HG03457 (cell line): Measurements from ENCODE around the gene P2RX6.

Experiments used
- ATAC-seq: cut with Tn5 transposase; IDR thresholded peaks from one replicate; pipeline ENCODE4 v1.9.1; 2021; ENCODE audit warnings: moderate number of reproducible peaks; ENCODE audit not compliant: unreplicated experiment

The P2RX6 gene

DNA sequence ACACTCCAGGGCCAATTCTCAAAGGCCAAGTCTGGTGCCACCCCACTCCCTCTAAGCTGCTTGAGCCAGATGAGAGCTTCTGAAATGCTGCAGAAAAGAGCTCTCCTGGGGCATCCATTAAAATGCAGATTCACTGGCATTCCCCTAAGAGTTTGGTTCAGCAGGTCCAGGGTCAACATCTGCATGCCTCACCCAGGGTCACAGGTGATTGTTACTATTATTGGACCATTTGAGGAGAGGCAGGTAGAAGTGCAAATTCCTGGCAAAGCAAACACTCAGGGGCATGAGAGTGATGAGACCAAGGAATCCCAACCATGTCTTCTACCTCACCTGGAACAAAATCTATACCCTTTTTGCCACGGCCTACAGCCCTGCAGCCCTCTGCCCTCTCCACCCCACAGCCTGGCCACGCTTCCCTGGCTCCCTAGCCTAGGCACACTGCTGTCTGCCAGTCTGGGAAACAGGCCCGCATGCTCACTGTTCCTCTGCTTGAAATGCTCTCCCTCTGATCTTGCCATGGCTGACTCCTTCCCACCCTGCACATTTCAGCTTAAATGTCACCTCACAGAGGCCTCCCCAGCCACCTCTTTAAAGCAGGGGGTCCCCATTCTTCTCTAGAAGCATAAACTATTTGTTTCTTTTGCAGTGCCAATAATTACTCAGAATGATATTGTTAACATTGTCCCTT, 4.4 kb upstream of the P2RX6 start:
- ATAC-seq = no peak

DNA sequence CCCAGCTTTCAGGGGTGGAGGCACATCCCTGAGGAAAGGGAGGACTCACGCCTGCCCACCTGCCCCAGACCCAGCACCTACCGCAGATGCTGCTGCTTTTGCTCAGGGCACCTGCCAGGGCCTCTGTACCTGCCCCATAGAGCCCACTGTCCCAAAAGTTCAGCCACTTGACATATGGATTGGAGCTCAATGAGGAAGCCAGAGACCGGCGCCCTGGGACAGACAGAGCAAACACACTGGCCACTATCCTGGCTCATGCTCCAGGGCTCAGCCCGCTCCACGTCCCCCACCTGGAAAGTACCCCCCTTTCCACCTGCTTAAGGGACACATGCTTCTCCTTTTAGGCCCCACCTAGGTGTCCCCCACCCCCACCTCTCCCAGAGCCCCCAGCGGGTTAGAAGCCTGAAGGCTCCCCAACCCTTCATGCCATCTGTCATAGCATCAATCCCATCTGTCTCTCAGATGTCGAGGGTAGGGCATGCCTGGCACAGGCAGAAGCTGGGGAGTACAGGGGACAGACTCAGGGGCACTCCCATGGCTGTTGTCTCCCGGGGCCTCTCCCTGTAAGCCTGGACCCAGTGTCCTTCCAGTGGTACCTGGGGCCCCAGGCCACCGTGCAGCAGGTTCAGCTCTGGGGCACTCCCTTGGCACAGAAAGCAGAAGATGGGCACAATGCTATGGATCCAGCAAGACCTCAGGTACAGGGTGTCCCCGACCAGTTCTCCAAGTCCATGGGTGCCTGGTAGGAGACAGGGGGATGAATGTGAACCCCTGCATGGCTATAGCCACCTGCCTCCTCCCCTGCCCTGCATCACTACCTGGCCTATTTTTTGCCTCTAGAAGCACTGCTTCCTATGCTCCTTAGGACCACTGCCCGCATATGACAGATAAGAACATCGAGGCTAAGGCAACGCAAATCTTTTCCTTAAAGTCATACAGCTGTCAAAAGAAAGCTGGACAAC, 2.2 kb upstream of the P2RX6 start:
- no peak for ATAC-seq

DNA sequence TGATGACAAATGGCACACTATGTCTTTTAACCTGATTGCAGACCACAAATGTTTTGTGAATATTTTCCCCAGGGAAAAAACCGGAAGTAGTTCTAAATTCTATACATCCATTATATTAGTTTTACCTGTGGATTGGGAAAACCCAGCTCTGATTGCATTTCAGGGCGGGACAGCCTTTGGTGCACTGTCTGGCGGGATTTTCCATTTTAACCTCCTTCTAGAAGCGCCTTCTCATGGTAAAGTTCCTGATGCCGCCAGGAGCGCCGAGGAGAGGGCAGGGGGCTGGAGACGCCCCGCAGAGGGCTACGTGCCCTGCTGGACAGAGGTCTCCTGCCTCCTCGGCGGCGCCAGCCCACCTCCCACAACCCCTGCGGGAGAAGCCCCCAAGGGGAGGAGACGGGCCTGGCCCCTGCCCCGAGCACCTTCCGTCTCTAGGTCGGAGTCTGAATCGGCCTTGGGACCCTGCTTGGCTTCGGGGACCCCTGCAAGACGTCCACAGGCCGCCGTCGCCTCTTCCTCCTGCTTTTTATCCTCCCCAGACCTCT, 1.2 kb upstream of the P2RX6 start:
- no peak for ATAC-seq

DNA sequence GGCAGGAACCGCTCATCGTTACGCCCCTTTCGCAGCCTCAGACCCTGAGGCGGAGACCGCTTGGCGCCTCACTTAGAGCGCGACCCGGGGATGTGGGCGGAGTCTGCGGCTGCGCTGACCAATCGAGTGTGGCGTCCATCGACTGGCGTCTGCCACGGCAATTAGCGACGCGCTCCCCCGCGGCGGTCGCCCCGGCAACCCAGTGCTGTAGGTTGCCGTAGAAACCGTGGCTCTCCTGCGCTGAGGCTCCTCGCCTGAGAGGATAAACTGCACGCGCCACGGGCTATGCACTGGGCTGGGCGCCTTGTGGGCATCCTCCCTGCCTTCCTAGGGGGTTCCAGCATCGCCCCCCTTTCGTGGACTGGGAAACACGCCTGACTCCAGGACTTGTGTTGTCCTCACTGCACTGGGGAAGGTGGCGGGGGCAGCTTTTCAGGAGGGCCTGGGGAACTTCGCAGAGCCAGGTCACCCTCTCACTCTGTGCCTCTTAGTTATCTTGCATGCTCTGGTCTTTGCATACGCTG, 701 bp upstream of the P2RX6 start:
- ATAC-seq = peak; percentile 75

DNA sequence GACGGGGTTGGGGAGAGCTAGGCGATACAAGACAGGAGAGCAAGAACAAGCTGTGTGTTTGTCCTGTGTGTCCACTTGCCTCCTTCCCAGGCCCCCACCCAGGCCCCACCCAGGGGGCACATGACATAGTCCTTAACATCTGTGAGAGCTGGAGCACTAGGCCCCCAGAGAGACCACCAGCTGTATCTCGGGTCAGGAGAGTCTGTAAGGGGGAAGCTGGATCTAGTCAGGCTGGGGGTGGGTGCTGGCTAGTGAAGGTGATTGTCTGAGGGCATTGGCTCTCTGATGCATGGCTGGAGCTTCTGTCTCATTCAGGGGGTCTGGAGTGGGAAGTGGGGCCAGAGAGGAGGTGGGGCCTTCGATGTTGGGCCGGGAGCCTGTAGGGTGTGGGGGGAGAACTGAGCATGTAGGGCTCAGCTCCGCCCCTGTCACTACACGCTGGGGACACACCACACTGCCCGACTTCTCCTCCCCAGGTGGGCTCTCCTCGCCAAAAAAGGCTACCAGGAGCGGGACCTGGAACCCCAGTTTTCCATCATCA, 571 bp downstream of the P2RX6 start:
- no peak for ATAC-seq

DNA sequence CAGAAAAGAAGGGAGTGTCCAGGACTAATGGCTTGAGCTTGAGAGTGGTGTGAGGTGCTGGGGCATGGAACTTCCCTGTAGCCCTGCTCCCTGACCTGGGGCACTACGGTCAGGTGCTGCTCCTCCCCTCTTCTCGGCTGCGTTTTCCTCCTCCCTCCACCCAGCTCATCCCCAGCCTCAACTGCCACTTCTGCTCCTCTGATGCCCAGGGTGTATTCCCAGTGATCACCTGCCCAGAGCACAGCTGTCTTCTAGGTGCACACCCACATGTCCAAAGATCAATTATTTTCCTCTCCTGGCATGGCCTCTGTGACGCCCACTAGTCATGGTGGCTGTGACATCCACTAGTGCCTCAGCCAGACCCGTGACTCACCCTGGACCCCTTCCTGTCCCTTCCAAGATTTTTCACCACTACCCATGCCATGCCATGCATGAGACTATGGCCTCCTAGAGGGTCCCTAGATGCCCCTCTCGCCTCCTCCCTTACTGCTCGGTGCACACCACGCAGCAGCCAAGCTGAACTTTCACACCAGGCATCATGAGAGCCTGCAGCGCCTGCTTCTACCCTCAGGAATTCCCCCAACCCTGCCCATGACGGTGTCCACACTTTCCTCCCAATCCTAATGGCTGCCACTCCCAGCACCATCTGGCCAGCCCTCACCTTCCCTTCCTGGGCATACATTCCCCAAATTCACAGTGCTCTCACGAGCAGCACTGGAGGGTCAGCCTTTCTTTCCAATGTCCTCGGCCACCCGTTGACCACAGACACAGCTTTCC, 1.9 kb downstream of the P2RX6 start:
- ATAC-seq = no peak

DNA sequence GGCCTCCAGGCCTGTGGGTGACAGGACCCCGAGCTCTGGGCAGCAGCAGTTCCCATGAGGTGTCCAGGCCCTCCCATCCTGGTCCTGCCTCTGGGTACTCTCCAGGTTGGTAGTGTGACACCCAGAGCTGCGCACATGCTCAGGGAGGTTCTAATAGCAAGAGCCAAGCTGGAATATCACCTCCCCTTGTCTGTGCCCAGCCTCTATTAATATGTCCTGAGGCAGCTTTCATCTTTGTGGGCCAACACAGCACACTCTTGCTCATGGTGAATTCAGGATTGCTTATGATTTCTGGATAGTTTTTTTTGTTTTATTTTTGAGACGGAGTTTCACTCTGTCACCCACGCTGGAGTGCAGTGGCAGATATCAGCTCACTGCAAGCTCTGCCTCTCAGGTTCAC, 3.3 kb downstream of the P2RX6 start:
- no peak for ATAC-seq

DNA sequence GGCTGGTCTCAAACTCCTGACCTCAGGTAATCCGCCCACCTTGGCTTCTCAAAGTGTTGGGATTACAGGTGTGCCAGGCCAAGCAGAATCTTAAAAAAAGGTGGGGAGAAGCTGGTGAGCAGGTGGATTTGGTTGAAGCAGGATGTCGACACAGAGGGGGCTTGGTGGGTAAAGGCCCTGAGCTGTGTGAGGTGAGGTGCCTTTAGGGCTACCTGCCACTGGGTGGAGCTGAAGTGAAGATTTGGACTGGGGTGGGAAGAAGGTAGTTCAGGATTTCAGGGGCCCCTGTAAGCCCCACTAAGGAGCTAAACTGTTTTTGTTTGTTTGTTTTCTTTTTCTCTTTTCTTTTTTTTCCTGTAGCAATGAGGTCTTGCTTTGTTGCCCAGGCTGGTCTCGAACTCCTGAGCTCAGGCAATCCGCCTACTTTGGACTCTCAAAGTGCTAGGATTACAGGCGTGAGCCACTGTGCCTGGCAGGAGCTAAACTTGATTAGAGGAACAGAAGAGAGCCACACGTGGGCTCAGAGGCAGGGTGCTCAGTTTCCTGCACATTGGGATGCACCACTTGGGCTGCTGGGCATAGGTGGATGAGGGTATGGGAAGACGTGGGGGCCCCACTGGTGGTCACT, 6.0 kb downstream of the P2RX6 start:
- no peak for ATAC-seq

DNA sequence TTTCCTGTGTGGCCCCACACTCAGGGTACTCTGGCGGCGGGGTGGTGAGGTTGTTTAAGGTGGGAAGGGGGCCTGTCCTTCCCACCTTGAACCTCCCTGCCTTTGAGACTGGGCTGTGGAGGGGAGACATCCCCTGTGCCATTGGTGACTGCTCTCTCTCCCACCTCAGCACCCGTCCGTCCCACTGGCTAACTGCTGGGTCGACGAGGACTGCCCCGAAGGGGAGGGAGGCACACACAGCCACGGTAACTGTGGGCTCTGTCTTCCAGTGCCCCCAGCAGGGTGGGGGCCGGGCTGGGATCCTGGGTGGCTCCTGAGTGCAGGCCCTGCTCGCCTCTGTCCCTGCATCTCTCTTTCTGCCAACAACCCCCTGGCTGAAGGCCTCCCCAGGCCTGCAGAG, 7.5 kb downstream of the P2RX6 start:
- no peak for ATAC-seq

DNA sequence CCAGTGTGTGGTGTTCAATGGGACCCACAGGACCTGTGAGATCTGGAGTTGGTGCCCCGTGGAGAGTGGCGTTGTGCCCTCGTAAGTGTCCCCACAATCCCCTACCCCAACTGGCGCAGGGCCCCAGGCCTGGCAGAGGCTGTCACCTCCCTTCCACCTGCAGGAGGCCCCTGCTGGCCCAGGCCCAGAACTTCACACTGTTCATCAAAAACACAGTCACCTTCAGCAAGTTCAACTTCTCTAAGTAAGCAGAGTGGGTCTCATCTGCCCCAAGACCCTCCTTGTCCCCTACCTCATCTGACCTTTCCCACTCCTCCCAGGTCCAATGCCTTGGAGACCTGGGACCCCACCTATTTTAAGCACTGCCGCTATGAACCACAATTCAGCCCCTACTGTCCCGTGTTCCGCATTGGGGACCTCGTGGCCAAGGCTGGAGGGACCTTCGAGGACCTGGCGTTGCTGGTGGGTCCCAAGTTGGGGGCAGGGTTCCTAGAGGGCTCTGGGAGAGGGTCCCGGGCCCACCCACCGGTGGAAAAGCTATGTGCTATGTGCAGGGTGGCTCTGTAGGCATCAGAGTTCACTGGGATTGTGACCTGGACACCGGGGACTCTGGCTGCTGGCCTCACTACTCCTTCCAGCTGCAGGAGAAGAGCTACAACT, 8.1 kb downstream of the P2RX6 start:
- no peak for ATAC-seq

DNA sequence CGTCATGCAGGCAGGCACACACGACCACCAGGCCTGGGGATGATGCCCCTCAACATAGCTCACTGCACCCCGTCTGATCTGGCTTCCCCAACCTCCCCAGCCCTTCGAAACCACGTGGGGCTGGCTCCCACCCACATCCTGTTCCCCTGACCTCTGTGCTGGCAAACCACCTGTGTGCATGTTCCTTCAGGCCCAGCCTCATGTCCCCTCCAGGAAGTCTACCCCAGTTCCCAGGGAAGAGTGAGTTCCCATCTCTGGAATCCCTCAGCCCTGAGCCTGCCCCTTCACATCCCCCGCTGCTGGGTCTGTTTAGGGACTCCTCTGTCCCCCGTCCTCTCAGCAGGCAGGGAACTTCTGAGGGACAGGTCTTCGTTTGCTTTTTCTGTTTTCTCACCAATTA, 10.3 kb downstream of the P2RX6 start:
- no peak for ATAC-seq

DNA sequence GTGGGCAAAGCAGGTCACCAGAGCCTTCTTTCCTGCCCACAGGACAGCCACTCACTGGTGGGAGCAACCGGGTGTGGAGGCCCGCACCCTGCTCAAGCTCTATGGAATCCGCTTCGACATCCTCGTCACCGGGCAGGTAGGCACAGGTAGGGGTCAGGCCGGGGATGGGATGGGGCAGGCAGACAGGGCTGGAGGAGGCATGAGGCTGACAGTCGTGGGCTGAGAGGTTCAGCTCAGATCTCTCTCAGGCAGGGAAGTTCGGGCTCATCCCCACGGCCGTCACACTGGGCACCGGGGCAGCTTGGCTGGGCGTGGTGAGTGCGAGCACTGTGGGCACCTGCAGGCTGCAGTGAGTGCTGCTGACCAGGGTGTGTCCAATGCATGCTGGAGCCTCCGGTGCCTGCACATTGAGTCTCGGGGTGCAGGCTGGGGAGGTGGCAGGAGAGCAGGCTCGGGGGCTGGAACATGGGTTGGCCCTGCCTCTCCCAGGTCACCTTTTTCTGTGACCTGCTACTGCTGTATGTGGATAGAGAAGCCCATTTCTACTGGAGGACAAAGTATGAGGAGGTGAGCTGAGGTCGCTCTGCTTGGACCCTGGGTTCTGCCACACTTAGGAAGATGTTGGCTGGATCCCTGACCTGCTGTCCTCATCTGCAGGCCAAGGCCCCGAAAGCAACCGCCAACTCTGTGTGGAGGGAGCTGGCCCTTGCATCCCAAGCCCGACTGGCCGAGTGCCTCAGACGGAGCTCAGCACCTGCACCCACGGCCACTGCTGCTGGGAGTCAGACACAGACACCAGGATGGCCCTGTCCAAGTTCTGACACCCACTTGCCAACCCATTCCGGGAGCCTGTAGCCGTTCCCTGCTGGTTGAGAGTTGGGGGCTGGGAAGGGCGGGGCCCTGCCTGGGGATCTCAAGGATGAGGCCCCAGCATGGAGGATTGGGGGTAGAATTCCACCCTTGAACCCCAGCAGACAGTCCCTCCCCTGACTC, 11.1 kb downstream of the P2RX6 start:
- no peak for ATAC-seq

DNA sequence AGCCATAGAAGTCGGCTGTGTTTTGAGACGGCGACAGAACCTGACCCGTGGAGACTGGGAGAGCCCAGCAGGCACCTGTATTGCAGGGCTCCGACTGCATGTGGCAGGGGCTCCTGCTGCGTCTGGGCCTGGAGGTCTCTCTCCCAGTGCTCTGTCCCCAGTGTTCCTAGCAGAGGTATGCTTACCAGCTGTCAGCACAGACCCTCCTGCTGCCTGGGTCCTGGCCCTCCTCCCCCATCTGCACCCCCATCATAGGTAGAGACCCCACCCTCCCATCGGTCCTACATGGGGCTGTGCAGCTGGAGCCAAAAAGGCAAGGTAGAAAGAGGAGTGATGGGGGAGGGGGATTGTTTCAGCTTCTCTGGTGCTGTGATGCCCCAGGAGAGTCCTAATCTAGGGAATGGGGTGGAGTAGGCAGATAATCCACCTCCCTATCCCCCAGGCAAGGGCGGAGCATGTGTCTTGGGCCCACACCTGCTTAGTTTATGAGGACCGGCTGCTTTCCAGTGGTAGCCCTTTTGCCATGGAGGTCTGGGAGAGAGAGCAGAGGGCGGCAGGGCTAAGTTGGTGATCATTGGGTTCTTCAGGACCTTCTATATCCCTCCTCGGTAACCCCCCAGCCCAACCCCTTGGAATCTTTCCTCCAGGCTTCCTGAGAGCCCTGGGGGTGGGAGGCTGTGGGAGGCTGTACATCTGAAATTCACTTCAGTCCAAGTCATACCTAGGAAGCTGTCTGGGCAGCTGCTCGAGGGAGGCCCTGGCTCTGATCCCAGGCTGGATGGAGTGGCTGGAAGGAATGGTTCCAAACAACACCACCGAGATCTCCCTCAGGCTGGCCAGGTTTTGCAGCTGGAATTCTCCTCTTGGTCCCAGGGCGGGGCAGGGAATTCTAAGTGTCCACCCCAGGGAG, 12.1 kb downstream of the P2RX6 start:
- ATAC-seq = no peak

DNA sequence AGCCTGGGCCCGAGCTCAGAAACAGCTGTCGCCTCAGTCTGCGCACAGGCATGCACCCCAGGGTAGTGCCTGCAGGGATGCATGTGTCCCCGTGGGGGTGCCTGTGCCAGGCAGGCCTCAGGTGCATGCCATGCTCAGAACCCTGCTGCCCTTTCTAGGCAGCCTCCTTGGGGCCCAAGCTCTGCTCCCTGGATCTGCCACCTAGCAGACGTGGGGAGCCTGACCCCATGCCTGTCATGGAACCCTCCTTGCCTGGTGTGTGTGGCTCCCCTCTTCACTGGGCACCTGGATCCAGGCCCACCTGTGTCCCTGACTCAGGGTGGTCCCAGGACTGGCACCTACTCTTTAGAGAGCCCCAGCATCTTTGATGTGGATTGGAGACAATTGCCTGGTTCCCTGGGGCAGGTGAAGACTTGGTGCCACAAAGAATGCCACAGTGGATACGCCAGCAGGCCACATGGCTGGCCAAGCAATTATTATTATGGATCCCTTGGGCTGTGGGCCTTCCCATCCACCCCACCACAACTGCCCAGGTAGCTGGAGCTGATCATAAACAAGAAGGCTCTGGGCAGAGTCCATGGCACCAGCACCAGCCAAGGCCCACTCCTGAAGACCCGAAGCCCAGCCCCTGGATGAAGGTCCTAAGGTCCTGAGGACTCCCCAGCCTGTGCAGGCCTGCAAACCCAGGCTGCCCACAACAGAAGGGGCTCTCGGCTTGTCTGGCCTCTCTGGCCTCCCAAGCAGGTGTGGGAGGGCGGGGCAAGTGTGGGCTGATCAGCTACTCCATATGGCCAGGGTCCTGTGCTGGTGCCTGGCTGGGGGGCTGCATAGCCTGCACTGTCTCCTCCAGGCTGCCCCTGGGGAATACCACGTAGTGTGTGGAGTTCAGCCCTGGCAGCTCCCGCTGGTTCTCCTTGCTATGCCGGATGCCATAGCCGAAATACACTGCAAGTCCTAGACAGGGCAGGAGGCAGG, 13.6 kb downstream of the P2RX6 start:
- no peak for ATAC-seq

DNA sequence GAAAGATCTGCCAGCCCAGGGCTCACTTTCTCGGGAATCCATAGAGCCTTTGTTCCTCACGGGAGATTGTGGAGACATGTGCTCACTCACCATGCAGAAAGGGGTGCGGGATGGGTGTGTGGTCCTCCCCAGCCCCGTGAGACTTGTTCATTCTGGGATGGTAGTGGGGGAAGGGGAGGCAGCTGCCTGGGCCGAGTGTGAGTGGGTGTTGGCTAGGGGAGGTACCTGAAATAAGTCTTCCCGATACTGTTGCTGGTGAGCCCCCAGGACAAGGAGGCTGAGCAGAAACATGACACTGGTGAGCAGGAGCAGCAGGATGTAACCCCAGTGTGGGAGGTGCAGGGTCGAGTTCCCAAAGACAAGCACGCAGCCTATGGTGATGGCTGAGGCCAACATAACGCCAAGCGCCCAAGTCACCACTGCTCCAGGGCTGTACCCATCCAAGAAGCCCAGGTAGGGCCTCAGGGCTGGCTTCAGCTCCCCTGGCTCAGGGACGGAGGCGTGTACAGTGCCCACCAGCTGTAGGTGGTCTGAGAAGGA, 14.6 kb downstream of the P2RX6 start:
- ATAC-seq = no peak

DNA sequence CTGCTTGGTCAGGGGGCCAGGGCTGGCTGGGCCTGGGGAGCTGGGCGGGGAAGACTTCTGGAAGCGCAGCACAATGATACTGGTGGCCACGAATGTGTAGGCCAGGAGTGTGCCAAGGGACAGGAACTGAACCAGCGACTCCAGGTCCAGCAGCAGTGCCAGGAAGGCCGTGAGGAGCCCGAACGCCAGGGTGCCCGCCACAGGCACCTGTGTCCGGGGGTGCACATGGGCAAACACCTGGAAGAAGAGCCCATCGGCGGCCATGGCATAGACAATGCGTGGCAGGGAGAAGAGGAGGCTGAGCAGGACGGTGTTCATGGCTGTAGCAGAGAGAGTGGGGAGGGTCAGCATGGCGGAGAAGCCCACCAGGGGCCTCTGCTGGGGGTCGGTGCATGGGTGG, 15.1 kb downstream of the P2RX6 start:
- no peak for ATAC-seq
